GM18519 (cell line): ENCODE data around the gene TRIM73.
"Not testable (repeated sequence)": the region's sequence is repeated elsewhere in the genome, so short reads cannot be mapped to it uniquely, and the experiment has no call there.

ENCODE experiments used
- ATAC-seq: cut with Tn5 transposase; IDR thresholded peaks from one replicate; pipeline ENCODE4 v1.9.1; 2021; ENCODE audit warnings: mild to moderate bottlenecking, moderate library complexity; ENCODE audit not compliant: unreplicated experiment, low FRiP score

TRIM73 gene

GRCh38 chr7:75415428-75415817 is 20.0 kb downstream of the TRIM73 start:
- ATAC-seq, result not testable (repeated sequence)

GRCh38 chr7:75415829-75416373 is 20.5 kb downstream of the TRIM73 start:
- not testable (repeated sequence) for ATAC-seq

GRCh38 chr7:75416787-75417186 is 21.4 kb downstream of the TRIM73 start:
- ATAC-seq, result not testable (repeated sequence)

- ATAC-seq, result not testable (repeated sequence)
These were observed 22.9 kb downstream of the TRIM73 start for GRCh38 chr7:75418292-75418858.

- not testable (repeated sequence) for ATAC-seq
These were observed 23.8 kb downstream of the TRIM73 start for GRCh38 chr7:75419210-75419609.

GRCh38 chr7:75419693-75420092 is 24.3 kb downstream of the TRIM73 start:
- ATAC-seq, result not testable (repeated sequence)

- ATAC-seq, result not testable (repeated sequence)
These were observed 24.7 kb downstream of the TRIM73 start for GRCh38 chr7:75420152-75420551.

- not testable (repeated sequence) for ATAC-seq
These were observed 26.6 kb downstream of the TRIM73 start for GRCh38 chr7:75421798-75422710.

GRCh38 chr7:75423481-75423880 is 28.1 kb downstream of the TRIM73 start:
- ATAC-seq, result not testable (repeated sequence)

GRCh38 chr7:75439000-75439399 is 43.6 kb downstream of the TRIM73 start:
- not testable (repeated sequence) for ATAC-seq

- not testable (repeated sequence) for ATAC-seq
These were observed 46.7 kb downstream of the TRIM73 start for GRCh38 chr7:75442101-75442464.

- peak; percentile 54 for ATAC-seq
These were observed 47.2 kb downstream of the TRIM73 start for GRCh38 chr7:75442465-75443111.

GRCh38 chr7:75449946-75450345 is 54.5 kb downstream of the TRIM73 start:
- not testable (repeated sequence) for ATAC-seq

- peak; percentile 92 for ATAC-seq
These were observed 57.1 kb downstream of the TRIM73 start for GRCh38 chr7:75452494-75452955.
